Adrenal gland (tissue), 19 donors: ENCODE data around the gene ACLY. TPM values are rescaled to one million over a fixed set of nuclear protein-coding genes. Genes with fewer than 3 reads are reported as not detected.
A peak's percentile ranks its signal among the peaks of the same experiment; 100 is the strongest.

Experiments used
- DNase-seq, 7 donors: peaks; one replicate each; pipeline ENCODE4 v3.0.0-alpha.2; 2019 to 2020
- H3K27ac ChIP-seq, 5 donors: fragments of 200-600 bp; sonication (generic) in 4 of 5; 1 replicate in 3 of 5; 2 replicates in 2 of 5; pipeline versions ENCODE4 v1.5.1 to v1.8.0; 2016 to 2020; ENCODE audit warnings: mild to moderate bottlenecking in 1 of 5
- H3K27me3 ChIP-seq: fragments of 200-600 bp; 2 replicates; pipeline ENCODE4 v1.8.0; 2021
- H3K36me3 ChIP-seq, 2 donors: fragments of 200-600 bp; replicated peaks in 1 of 2; 1 replicate in 1 of 2; 2 replicates in 1 of 2; pipeline versions ENCODE4 v1.5.1 to v1.8.0; 2018 to 2022
- H3K4me1 ChIP-seq, 2 donors: fragments of 200-600 bp; replicated peaks in 1 of 2; 1 replicate in 1 of 2; 2 replicates in 1 of 2; pipeline versions ENCODE4 v1.5.1 to v1.8.0; 2018 to 2021
- H3K4me3 ChIP-seq, 4 donors: fragments of 200-600 bp; sonication (generic) in 3 of 4; one replicate each; pipeline ENCODE4 v1.5.1; 2016 to 2018
- H3K9me3 ChIP-seq, 3 donors: fragments of 200-600 bp; sonication (generic) in 1 of 3; replicated peaks in 1 of 3; 1 replicate in 2 of 3; 2 replicates in 1 of 3; pipeline versions ENCODE4 v1.5.1 to v1.8.0; 2016 to 2021
- POLR2A ChIP-seq, 2 donors: fragments of 450-650 bp; IDR thresholded peaks; one replicate each; pipeline ENCODE4 v1.6.1; 2017; ENCODE audit warnings: antibody characterized with exemption in 2 of 2, mild to moderate bottlenecking in 2 of 2, moderate library complexity in 1 of 2
- WGBS, 4 donors: extraction: QIAGEN DNeasy Blood & Tissue Kit in 2 of 4; methylation state at CpG; one replicate each; pipeline versions ENCODE4 v1.1.5 to v1.1.7; 2013 to 2017; 5-methylcytosine and 5-hydroxymethylcytosine counted together
- intact Hi-C, 2 donors: fragments of 100-400 bp; cut with DNase I; formaldehyde crosslinking; loops; one replicate each; pipeline versions ENCODE4 v1.14.1 to v1.15.0; 2022 to 2023
- long read RNA-seq, 10 donors: library from polyadenylated mRNA in 3 of 10; unstranded in 2 of 10; stranded (forward) in 1 of 10; transcript quantifications; one replicate each; pipeline ENCODE4 v2.0.0 and lab custom pipeline, GENCODE V29; 2021 to 2026
- polyA plus RNA-seq, 3 donors: library from polyadenylated mRNA; stranded (reverse); fragments of 200-250 nt in 2 of 3; fragments of 350-450 nt in 1 of 3; fragmentation: Illumina TruSeq in 1 of 3; extraction: RNeasy Lipid Tissue Mini Kit (QIAGEN cat#74804) in 1 of 3; gene quantifications; one replicate each; pipeline ENCODE4 v1.2.3, GENCODE V29; 2013 to 2014
- total RNA-seq, 9 donors: library from RNA; depleted of rRNA in 4 of 9; stranded (reverse); fragments of >200 nt in 4 of 9; fragments of 120-200 nt in 1 of 9; fragmentation: NEBNext Ultra II Directional in 1 of 9; extraction: Animal tissue kit (Norgen Biotek cat#: 25700) in 1 of 9; gene quantifications; one replicate each; pipeline versions ENCODE4 v1.1.0 to v1.2.4, GENCODE V29; 2013 to 2023
- TF ChIP-seq, protein P1 (sequence below), 6 experiments: fragments of 450-650 bp in 4 of 6; fragments of 200-600 bp in 2 of 6; sonication (generic) in 1 of 6; IDR thresholded peaks; 1 replicate in 5 of 6; 2 replicates in 1 of 6; pipeline versions ENCODE4 v1.5.1 to v1.8.0; 2016 to 2021; ENCODE audit warnings: antibody characterized with exemption in 6 of 6, mild to moderate bottlenecking in 2 of 6, moderate library complexity in 1 of 6
- donor health status: healthy with polysubstance abuse.
- donor health status: Bipolar disorder and iron deficiency.
- donor health status: DM: yes; HTN: yes; CAD: no.
- donor health status: DM: no; HTN: no; CAD: no.
- donor health status: DM: no; HTN: no; CAD: no.
- donor health status: DM: yes; HTN: yes; CAD: no.

The ACLY gene
- total RNA-seq, result 100 to 1,000 TPM in 2 of 9 donors, 10 to 100 TPM in 7; 61.8 to 190 (median 74.4) TPM
- polyA plus RNA-seq, result 100 to 1,000 TPM in 1 of 3 donors, 10 to 100 TPM in 2; 18.0 to 132 (median 22.7) TPM
- long read RNA-seq, donor 1, full-length matches to known transcripts, result 6 of 48 reads
- long read RNA-seq, donor 1, partial matches to known transcripts, result 42 of 48 reads
- long read RNA-seq, donor 1, other reads (novel, unspliced or antisense), result 0 of 48 reads
- long read RNA-seq, donor 2, partial matches to known transcripts, result 51 of 62 reads
- long read RNA-seq, donor 2, other reads (novel, unspliced or antisense), result 10 of 62 reads
- long read RNA-seq, donor 3, full-length matches to known transcripts, result 2 of 31 reads
- long read RNA-seq, donor 3, partial matches to known transcripts, result 29 of 31 reads
- long read RNA-seq, donor 3, other reads (novel, unspliced or antisense), result 0 of 31 reads
- long read RNA-seq, donor 4, full-length matches to known transcripts, result 4 of 7 reads
- long read RNA-seq, donor 4, partial matches to known transcripts, result 1 of 7 reads
- long read RNA-seq, donor 4, other reads (novel, unspliced or antisense), result 2 of 7 reads
- long read RNA-seq, donor 5, full-length matches to known transcripts, result 87 of 118 reads
- long read RNA-seq, donor 5, partial matches to known transcripts, result 21 of 118 reads
- long read RNA-seq, donor 5, other reads (novel, unspliced or antisense), result 10 of 118 reads
- long read RNA-seq, donor 6, full-length matches to known transcripts, result 6 of 12 reads
- long read RNA-seq, donor 6, partial matches to known transcripts, result 5 of 12 reads
- long read RNA-seq, donor 6, other reads (novel, unspliced or antisense), result 1 of 12 reads
- long read RNA-seq, donor 7, full-length matches to known transcripts, result 2 of 2 reads
- long read RNA-seq, donor 7, partial matches to known transcripts, result 0 of 2 reads
- long read RNA-seq, donor 7, other reads (novel, unspliced or antisense), result 0 of 2 reads
- long read RNA-seq, donor 8, full-length matches to known transcripts, result 18 of 57 reads
- long read RNA-seq, donor 8, partial matches to known transcripts, result 39 of 57 reads
- long read RNA-seq, donor 8, other reads (novel, unspliced or antisense), result 0 of 57 reads
- long read RNA-seq, donor 9, full-length matches to known transcripts, result 3 of 18 reads
- long read RNA-seq, donor 9, partial matches to known transcripts, result 15 of 18 reads
- long read RNA-seq, donor 9, other reads (novel, unspliced or antisense), result 0 of 18 reads
- long read RNA-seq, donor 10, full-length matches to known transcripts, result 2 of 2 reads
- long read RNA-seq, donor 10, partial matches to known transcripts, result 0 of 2 reads
- long read RNA-seq, donor 10, other reads (novel, unspliced or antisense), result 0 of 2 reads

DNA sequence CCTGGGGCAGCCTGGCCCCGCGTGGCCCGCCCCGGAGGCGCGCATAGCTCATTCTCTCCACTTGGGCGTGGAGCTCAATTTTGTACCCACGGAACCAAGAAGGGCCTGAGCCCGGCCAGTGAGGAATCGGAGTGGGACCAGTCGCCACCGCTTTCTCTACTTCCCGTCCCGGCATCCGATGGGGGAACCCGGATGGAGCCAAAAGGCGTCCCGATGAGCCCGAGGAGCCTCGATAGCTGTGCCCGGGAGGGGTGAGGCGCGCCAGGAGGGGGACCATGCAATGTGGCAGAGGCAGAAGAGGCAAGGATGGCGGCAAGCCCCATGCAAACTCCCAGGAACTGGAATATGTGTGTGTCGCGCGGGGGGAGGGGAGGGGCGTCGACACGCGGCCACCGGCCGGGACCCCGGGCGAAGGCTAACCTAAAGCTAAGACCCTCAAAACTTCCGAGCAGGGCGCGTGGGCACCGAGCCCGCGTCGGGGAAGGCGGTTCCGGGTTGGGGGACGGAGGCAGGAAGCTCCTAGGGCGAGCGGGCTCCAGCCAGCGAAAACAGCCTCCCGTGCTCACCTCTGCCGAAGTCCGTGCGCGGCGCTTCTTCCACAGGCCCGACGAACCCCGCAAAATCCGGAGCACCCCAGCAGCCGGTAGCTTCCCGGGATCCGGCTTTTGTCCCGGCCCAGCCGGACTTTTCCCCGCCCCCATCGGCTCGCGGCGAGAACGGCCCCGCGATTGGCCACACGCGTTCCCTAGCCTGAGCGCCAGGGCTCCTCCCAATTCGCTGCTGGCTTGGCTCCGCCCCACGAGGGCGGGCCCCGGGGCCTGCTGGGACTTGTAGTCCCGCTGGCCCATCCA, at the start of gene ACLY:
TSS of gene ACLY (minus strand) at position 638 of the 851 bp plus-strand sequence. CDS start 5,078 bp downstream, outside the sequence.
- Histone ChIP-seq H3K27ac (peak within 1 kb of the TSS; percentile 34 to 97 (median 75)), H3K36me3 (peaks cover 0 to 1% of the 10 kb centered on the region in 2 donors), H3K9me3 (no peaks in the 10 kb centered on the region), H3K4me1 (peaks cover 9 to 27% of the 10 kb centered on the region in 2 donors), H3K4me3 (peak within 1 kb of the TSS; percentile 33 to 99 (median 80)), H3K27me3 (no peaks in the 10 kb centered on the region)
- intact Hi-C loops, result no loop called here
- 0% methylated on average over 9 to 80 of the region's 80 CpGs for WGBS, 4 donors
- DNase-seq, result peak; percentile 97 to 98 (median 97)
- TF ChIP-seq, protein P1, sequence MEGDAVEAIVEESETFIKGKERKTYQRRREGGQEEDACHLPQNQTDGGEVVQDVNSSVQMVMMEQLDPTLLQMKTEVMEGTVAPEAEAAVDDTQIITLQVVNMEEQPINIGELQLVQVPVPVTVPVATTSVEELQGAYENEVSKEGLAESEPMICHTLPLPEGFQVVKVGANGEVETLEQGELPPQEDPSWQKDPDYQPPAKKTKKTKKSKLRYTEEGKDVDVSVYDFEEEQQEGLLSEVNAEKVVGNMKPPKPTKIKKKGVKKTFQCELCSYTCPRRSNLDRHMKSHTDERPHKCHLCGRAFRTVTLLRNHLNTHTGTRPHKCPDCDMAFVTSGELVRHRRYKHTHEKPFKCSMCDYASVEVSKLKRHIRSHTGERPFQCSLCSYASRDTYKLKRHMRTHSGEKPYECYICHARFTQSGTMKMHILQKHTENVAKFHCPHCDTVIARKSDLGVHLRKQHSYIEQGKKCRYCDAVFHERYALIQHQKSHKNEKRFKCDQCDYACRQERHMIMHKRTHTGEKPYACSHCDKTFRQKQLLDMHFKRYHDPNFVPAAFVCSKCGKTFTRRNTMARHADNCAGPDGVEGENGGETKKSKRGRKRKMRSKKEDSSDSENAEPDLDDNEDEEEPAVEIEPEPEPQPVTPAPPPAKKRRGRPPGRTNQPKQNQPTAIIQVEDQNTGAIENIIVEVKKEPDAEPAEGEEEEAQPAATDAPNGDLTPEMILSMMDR (IDR thresholded peaks at IDR 0.05), result peak in 2 of 6 experiments; percentile 9 to 17
- peak in 1 of 2 donors; percentile 54 for TF ChIP-seq POLR2A (IDR thresholded peaks at IDR 0.05)

DNA sequence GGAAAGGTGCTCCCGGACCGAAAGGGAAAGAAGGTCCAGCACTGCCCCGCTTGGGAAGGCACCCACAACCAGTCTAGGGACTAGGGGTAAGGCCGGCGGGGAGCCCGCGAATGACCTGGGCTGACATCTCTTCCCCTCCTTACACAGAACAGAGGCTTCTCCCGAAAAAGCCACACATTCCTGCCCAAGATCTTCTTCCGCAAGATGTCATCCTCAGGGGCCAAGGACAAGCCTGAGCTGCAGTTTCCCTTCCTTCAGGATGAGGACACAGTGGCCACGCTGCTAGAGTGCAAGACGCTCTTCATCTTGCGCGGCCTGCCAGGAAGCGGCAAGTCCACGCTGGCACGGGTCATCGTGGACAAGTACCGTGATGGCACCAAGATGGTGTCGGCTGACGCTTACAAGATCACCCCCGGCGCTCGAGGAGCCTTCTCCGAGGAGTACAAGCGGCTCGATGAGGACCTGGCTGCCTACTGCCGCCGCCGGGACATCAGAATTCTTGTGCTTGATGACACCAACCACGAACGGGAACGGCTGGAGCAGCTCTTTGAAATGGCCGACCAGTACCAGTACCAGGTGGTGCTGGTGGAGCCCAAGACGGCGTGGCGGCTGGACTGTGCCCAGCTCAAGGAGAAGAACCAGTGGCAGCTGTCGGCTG, 49.3 kb upstream of the ACLY start:
- intact Hi-C loops, result no loop called here
- peaks cover 0 to 43% of the 10 kb centered on the region in 2 donors for H3K36me3 ChIP-seq
- H3K27ac ChIP-seq, result peak overlapping the region in 2 of 5 donors; percentile 91 to 93

More for the DNA sequence above, 49.3 kb upstream of the ACLY start:
- DNase-seq, result peak in 1 of 7 donors; percentile 63
- Histone ChIP-seq H3K9me3 (no peaks in the 10 kb centered on the region), H3K4me3 (peak overlapping the region in 1 of 4 donors; percentile 88), H3K27me3 (no peaks in the 10 kb centered on the region), H3K4me1 (peaks cover 15 to 46% of the 10 kb centered on the region in 2 donors)
- WGBS, 4 donors, result 88 to 91% (median 89%) methylated on average over 17 to 37 of the region's 37 CpGs
- no peak for TF ChIP-seq POLR2A (IDR thresholded peaks at IDR 0.05)
- TF ChIP-seq, protein P1 (IDR thresholded peaks at IDR 0.05), result no peak
